HepG2 (cell line): ENCODE results near the gene UNC5A. TPM values are rescaled to one million over a fixed set of nuclear protein-coding genes. Genes with fewer than 3 reads are reported as not detected.

ENCODE experiments used
- ATAC-seq: fragments of 200-7000 bp; cut with Tn5 transposase; 3 replicates; pipeline ENCODE4 v1.9.1; 2020; ENCODE audit warnings: mild to moderate bottlenecking, moderate library complexity
- BruUV-seq: library from RNA; stranded (reverse); fragments of 400-500 nt; replicated peaks from 2 replicates; lab custom pipeline; 2021; lab: Mats Ljungman, UMichigan
- CTCF ChIA-PET: fragments of 300-600 bp; formaldehyde crosslinking; extraction: SDS; loops from one replicate; lab custom pipeline; 2021; ENCODE audit warnings: low total read pairs, inconsistent platforms, low intra/inter-chr PET ratio; lab: Yijun Ruan, JAX
- POLR2A ChIA-PET: fragments of 350-600 bp; sonication (Branson Sonifier 250); formaldehyde crosslinking; loops from one replicate; lab custom pipeline; 2020; ENCODE audit warnings: antibody characterized with exemption, inconsistent platforms; lab: Yijun Ruan, JAX
- DNase-seq: peaks from one replicate; pipeline ENCODE4 v3.0.0-alpha.2; 2015; ENCODE audit warnings: low spot score
- FAIRE-seq: peaks from 3 replicates; lab custom pipeline; 2011; peaks lifted over from hg19 to GRCh38; lab: Jason Lieb, UNC
- H2AFZ ChIP-seq: one replicate; pipeline ENCODE4 v1.6.1; 2011; ENCODE audit warnings: low read length, inconsistent platforms
- H3K27ac ChIP-seq: fragments of 300-600 bp; 3 replicates; pipeline ENCODE4 v1.8.0; 2011; ENCODE audit warnings: mixed run types, mild to moderate bottlenecking, mixed read lengths, low read length, inconsistent platforms; ENCODE audit not compliant: insufficient read depth; ENCODE audit errors: extremely low read length
- H3K27me3 ChIP-seq, 2 experiments: fragments of 200-600 bp in 1 of 2; 2 replicates in 1 of 2; 3 replicates in 1 of 2; pipeline versions ENCODE4 v1.6.0 to v1.8.0; 2011; ENCODE audit warnings: low read length in 2 of 2, mild to moderate bottlenecking in 2 of 2, moderate library complexity in 2 of 2, inconsistent platforms in 1 of 2; ENCODE audit not compliant: insufficient read depth in 2 of 2, control insufficient read depth in 1 of 2
- H3K36me3 ChIP-seq, 2 experiments: fragments of 200-600 bp in 1 of 2; replicated peaks in 1 of 2; 2 replicates in 1 of 2; 3 replicates in 1 of 2; pipeline versions ENCODE4 v1.5.1 to v1.8.0; 2011; ENCODE audit warnings: low read length in 2 of 2, inconsistent platforms in 1 of 2; ENCODE audit not compliant: insufficient read depth in 2 of 2, control insufficient read depth in 1 of 2
- H3K4me1 ChIP-seq: 2 replicates; pipeline ENCODE4 v1.5.1; 2012; ENCODE audit warnings: low read length, inconsistent platforms; ENCODE audit not compliant: insufficient read depth
- H3K4me2 ChIP-seq: 2 replicates; pipeline ENCODE4 v1.6.0; 2011; ENCODE audit warnings: low read depth, low read length, inconsistent platforms
- H3K4me3 ChIP-seq, 3 experiments: fragments of 200-600 bp in 1 of 3; sonication (generic), shearing (Covaris generic) in 1 of 3; replicated peaks in 1 of 3; 2 replicates each; pipeline ENCODE4 v1.5.1; 2011 to 2016; ENCODE audit warnings: low read length in 3 of 3, inconsistent platforms in 2 of 3, low read depth in 2 of 3, mild to moderate bottlenecking in 2 of 3, control low read depth in 1 of 3, mixed read lengths in 1 of 3; ENCODE audit not compliant: insufficient read depth in 1 of 3
- H3K79me2 ChIP-seq: one replicate; pipeline ENCODE4 v1.6.1; 2011; ENCODE audit warnings: low read length, inconsistent platforms; ENCODE audit not compliant: insufficient read depth
- H3K9ac ChIP-seq: 2 replicates; pipeline ENCODE4 v1.6.0; 2011; ENCODE audit warnings: mild to moderate bottlenecking, low read depth, low read length, inconsistent platforms; ENCODE audit not compliant: insufficient read depth
- H3K9me3 ChIP-seq: 2 replicates; pipeline ENCODE4 v1.5.1; 2012; ENCODE audit warnings: mild to moderate bottlenecking, low read length
- H4K20me1 ChIP-seq: 2 replicates; pipeline ENCODE4 v1.6.0; 2011; ENCODE audit warnings: inconsistent platforms, mild to moderate bottlenecking, low read length, moderate library complexity; ENCODE audit not compliant: insufficient read depth
- ARHGAP35 ChIP-seq: sonication (generic); formaldehyde crosslinking; IDR thresholded peaks from 2 replicates; pipeline ENCODE4 v1.9.0; 2022; ENCODE audit warnings: mild to moderate bottlenecking, inconsistent platforms, moderate library complexity, missing genetic modification reagents, borderline replicate concordance
- FOXA1 ChIP-seq, 2 experiments: fragments of 450-650 bp in 1 of 2; sonication (generic) in 1 of 2; formaldehyde crosslinking in 1 of 2; IDR thresholded peaks; 2 replicates each; pipeline versions ENCODE4 v1.4.0 to v1.6.1; 2016 to 2020; ENCODE audit warnings: missing genetic modification reagents in 1 of 2
- JUNB ChIP-seq: sonication (generic); formaldehyde crosslinking; IDR thresholded peaks from 2 replicates; pipeline ENCODE4 v1.8.0; 2022; ENCODE audit warnings: missing genetic modification reagents, mild to moderate bottlenecking, borderline replicate concordance
- TEAD2 ChIP-seq: sonication (generic); formaldehyde crosslinking; IDR thresholded peaks from 2 replicates; pipeline ENCODE4 v1.9.0; 2021; ENCODE audit warnings: missing genetic modification reagents
- ZEB1 ChIP-seq: IDR thresholded peaks from 2 replicates; pipeline ENCODE4 v1.6.1; 2012; ENCODE audit warnings: mild to moderate bottlenecking, low read depth, inconsistent platforms; ENCODE audit not compliant: insufficient replicate concordance
- ZNF781 ChIP-seq: sonication (generic); formaldehyde crosslinking; IDR thresholded peaks from 2 replicates; pipeline ENCODE4 v1.5.1; 2020; ENCODE audit warnings: borderline replicate concordance, mild to moderate bottlenecking, missing genetic modification reagents; ENCODE audit errors: not compliant biosample characterization
- whole genome bisulfite sequencing: methylation state at CpG from one replicate; pipeline ENCODE4 v1.1.6; 2017; ENCODE audit warnings: low lambda C conversion rate; 5-methylcytosine and 5-hydroxymethylcytosine counted together
- in situ Hi-C: cut with HindIII; loops from 2 replicates; pipeline ENCODE4 v1.10.0; 2017; ENCODE audit warnings: low pct_unique_long_range_greater_than_20kb; ENCODE audit not compliant: extremely low pct_ligation_motif_present
- intact Hi-C: fragments of 100-400 bp; cut with micrococcal nuclease; formaldehyde crosslinking; loops from one replicate; pipeline ENCODE4 v1.10.0; 2022; ENCODE audit not compliant: unreplicated experiment
- polyA plus RNA-seq, 8 experiments: library from polyadenylated mRNA; depleted of rRNA in 3 of 8; stranded (reverse) in 7 of 8; unstranded in 1 of 8; fragments of >200 nt; fragmentation: Illumina TruSeq in 4 of 8; extraction: Trizol in 4 of 8; gene quantifications; 2 replicates each; pipeline versions ENCODE4 v1.2.1 to v1.2.3, GENCODE V29; 2011 to 2016; ENCODE audit warnings: low read depth in 4 of 8, missing spikeins in 1 of 8, mixed read lengths in 1 of 8; ENCODE audit not compliant: insufficient read depth in 1 of 8
- total RNA-seq, 5 experiments: library from RNA; depleted of rRNA; stranded (reverse); fragments of >200 nt; fragmentation: Illumina TruSeq; extraction: Trizol; gene quantifications; 2 replicates each; pipeline ENCODE4 v1.2.3, GENCODE V29; 2016; ENCODE audit warnings: low read depth in 1 of 5
- TF ChIP-seq, protein P1 (sequence below): sonication (generic); formaldehyde crosslinking; IDR thresholded peaks from 2 replicates; pipeline ENCODE4 v1.8.0; 2022; ENCODE audit warnings: mild to moderate bottlenecking, missing genetic modification reagents
- TF ChIP-seq, protein P2 (sequence below): sonication (generic); formaldehyde crosslinking; conservative IDR thresholded peaks from 2 replicates; pipeline ENCODE4 v1.4.0; 2020; ENCODE audit warnings: mild to moderate bottlenecking, missing genetic modification reagents, moderate library complexity
- TF ChIP-seq, protein P3 (sequence below): sonication (generic); formaldehyde crosslinking; IDR thresholded peaks from 2 replicates; pipeline ENCODE4 v1.5.1; 2020; ENCODE audit warnings: mild to moderate bottlenecking, missing genetic modification reagents
- TF ChIP-seq, protein P4 (sequence below): sonication (generic); formaldehyde crosslinking; IDR thresholded peaks from 2 replicates; pipeline ENCODE4 v1.8.1; 2023; ENCODE audit warnings: missing genetic modification reagents, mild to moderate bottlenecking, borderline replicate concordance
- TF ChIP-seq, protein P5 (sequence below): sonication (generic); formaldehyde crosslinking; IDR thresholded peaks from 2 replicates; pipeline ENCODE4 v1.4.0; 2020; ENCODE audit warnings: missing genetic modification reagents

The UNC5A gene
- total and polyA plus RNA-seq, 2 of the 13 experiments (the other 11 are each of a cell fraction or from before 2014, with no cell fraction given) = not detected

DNA sequence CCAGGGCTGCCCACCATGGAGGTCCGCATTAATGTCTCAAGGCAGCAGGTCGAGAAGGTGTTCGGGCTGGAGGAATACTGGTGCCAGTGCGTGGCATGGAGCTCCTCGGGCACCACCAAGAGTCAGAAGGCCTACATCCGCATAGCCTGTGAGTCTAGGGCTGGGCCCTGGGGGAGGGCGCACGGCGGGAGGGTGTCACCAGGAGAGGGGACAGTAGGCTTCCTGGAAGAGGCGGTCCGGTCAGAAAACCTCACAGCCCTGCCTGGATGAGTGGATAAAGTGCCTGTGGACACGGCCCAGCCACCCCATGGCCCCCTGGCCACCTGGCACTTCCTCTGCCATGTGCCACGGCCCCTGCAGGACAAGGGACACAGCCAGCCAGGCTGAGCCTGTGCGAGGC lies 57.8 kb downstream of the UNC5A start (continued):
- no peak for TF ChIP-seq ARHGAP35 (CRISPR knock-in tag)

DNA sequence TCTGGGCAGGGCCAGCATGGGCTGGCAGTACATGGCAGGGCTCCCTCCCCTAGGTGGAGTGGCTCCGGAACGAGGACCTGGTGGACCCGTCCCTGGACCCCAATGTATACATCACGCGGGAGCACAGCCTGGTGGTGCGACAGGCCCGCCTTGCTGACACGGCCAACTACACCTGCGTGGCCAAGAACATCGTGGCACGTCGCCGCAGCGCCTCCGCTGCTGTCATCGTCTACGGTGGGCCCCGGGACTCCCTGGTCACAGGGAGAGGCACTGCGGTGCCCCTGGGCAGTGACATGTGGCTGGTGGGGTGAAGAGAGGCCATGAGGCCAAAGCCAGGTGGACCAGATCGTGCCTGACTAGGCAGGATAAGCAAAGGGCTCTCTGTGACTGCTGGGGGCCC lies 58.4 kb downstream of the UNC5A start:
- BruUV-seq = no TSS peak
- no peak for TF ChIP-seq JUNB
- TF ChIP-seq, protein P1, sequence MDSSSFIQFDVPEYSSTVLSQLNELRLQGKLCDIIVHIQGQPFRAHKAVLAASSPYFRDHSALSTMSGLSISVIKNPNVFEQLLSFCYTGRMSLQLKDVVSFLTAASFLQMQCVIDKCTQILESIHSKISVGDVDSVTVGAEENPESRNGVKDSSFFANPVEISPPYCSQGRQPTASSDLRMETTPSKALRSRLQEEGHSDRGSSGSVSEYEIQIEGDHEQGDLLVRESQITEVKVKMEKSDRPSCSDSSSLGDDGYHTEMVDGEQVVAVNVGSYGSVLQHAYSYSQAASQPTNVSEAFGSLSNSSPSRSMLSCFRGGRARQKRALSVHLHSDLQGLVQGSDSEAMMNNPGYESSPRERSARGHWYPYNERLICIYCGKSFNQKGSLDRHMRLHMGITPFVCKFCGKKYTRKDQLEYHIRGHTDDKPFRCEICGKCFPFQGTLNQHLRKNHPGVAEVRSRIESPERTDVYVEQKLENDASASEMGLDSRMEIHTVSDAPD (CRISPR knock-in tag) = no peak
- TF ChIP-seq, protein P2, sequence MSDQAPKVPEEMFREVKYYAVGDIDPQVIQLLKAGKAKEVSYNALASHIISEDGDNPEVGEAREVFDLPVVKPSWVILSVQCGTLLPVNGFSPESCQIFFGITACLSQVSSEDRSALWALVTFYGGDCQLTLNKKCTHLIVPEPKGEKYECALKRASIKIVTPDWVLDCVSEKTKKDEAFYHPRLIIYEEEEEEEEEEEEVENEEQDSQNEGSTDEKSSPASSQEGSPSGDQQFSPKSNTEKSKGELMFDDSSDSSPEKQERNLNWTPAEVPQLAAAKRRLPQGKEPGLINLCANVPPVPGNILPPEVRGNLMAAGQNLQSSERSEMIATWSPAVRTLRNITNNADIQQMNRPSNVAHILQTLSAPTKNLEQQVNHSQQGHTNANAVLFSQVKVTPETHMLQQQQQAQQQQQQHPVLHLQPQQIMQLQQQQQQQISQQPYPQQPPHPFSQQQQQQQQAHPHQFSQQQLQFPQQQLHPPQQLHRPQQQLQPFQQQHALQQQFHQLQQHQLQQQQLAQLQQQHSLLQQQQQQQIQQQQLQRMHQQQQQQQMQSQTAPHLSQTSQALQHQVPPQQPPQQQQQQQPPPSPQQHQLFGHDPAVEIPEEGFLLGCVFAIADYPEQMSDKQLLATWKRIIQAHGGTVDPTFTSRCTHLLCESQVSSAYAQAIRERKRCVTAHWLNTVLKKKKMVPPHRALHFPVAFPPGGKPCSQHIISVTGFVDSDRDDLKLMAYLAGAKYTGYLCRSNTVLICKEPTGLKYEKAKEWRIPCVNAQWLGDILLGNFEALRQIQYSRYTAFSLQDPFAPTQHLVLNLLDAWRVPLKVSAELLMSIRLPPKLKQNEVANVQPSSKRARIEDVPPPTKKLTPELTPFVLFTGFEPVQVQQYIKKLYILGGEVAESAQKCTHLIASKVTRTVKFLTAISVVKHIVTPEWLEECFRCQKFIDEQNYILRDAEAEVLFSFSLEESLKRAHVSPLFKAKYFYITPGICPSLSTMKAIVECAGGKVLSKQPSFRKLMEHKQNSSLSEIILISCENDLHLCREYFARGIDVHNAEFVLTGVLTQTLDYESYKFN = no peak
- TF ChIP-seq, protein P3, sequence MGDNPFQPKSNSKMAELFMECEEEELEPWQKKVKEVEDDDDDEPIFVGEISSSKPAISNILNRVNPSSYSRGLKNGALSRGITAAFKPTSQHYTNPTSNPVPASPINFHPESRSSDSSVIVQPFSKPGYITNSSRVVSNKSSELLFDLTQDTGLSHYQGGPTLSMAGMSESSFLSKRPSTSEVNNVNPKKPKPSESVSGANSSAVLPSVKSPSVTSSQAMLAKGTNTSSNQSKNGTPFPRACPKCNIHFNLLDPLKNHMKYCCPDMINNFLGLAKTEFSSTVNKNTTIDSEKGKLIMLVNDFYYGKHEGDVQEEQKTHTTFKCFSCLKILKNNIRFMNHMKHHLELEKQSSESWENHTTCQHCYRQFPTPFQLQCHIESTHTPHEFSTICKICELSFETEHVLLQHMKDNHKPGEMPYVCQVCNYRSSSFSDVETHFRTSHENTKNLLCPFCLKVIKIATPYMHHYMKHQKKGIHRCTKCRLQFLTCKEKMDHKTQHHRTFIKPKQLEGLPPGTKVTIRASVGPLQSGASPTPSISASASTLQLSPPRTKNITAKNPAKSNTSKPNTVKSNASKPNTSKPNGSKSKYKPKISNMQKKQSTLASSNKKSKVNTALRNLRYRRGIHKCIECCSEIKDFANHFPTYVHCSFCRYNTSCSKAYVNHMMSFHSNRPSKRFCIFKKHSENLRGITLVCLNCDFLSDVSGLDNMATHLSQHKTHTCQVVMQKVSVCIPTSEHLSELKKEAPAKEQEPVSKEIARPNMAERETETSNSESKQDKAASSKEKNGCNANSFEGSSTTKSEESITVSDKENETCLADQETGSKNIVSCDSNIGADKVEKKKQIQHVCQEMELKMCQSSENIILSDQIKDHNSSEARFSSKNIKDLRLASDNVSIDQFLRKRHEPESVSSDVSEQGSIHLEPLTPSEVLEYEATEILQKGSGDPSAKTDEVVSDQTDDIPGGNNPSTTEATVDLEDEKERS (CRISPR knock-in tag) = no peak
- TF ChIP-seq TEAD2 (CRISPR knock-in tag) = no peak
- no peak for TF ChIP-seq ZEB1
- TF ChIP-seq, protein P4, sequence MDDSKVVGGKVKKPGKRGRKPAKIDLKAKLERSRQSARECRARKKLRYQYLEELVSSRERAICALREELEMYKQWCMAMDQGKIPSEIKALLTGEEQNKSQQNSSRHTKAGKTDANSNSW (CRISPR knock-in tag) = no peak
- TF ChIP-seq FOXA1 (IDR thresholded peaks at IDR 0.05) = no peak
- no peak for TF ChIP-seq FOXA1 (CRISPR knock-in tag; IDR thresholded peaks at IDR 0.05)
- TF ChIP-seq ZNF781 (CRISPR knock-in tag) = no peak
- TF ChIP-seq, protein P5, sequence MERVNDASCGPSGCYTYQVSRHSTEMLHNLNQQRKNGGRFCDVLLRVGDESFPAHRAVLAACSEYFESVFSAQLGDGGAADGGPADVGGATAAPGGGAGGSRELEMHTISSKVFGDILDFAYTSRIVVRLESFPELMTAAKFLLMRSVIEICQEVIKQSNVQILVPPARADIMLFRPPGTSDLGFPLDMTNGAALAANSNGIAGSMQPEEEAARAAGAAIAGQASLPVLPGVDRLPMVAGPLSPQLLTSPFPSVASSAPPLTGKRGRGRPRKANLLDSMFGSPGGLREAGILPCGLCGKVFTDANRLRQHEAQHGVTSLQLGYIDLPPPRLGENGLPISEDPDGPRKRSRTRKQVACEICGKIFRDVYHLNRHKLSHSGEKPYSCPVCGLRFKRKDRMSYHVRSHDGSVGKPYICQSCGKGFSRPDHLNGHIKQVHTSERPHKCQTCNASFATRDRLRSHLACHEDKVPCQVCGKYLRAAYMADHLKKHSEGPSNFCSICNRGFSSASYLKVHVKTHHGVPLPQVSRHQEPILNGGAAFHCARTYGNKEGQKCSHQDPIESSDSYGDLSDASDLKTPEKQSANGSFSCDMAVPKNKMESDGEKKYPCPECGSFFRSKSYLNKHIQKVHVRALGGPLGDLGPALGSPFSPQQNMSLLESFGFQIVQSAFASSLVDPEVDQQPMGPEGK (CRISPR knock-in tag) = no peak

More for the DNA sequence above, 58.4 kb downstream of the UNC5A start:
- Histone ChIP-seq H3K27me3 (peaks cover 18 to 55% of the 10 kb centered on the region in 2 experiments), H3K36me3 (no peaks in the 10 kb centered on the region), H3K9ac (no peak overlapping the region), H3K79me2 (no peaks in the 10 kb centered on the region), H3K4me2 (no peak overlapping the region), H4K20me1 (0 out of 2 replicates have a peak, but pooled peaks cover 6% of the 10 kb centered on the region), H3K4me3 (no peak overlapping the region), H3K27ac (no peak overlapping the region), H3K9me3 (no peaks in the 10 kb centered on the region), H2AFZ (no peak overlapping the region), H3K4me1 (peaks cover 8% of the 10 kb centered on the region; the same call in 1 of the 2 replicates)
- in situ Hi-C loops (no loop called here), intact Hi-C loops (no loop called here)
- ChIA-PET POLR2A (no interaction called here), CTCF (no interaction called here)
- WGBS = 66% methylated on average over 18 of the region's 20 CpGs
- FAIRE-seq (no peak), ATAC-seq (no peak), DNase-seq (no peak)
